Smooth muscle cell (in vitro differentiated cells): Measurements from ENCODE around the gene KRT35. TPM values are rescaled to one million over a fixed set of nuclear protein-coding genes. Genes with fewer than 3 reads are reported as not detected.
"Not testable (repeated sequence)": the region's sequence is repeated elsewhere in the genome, so short reads cannot be mapped to it uniquely, and the experiment has no call there.

Experiments used
- DNase-seq: peaks from one replicate; lab custom pipeline; 2025; ENCODE audit not compliant: unreplicated experiment; lab: John Stamatoyannopoulos, UW
- H2AFZ ChIP-seq: fragments of 200-600 bp; sonication (generic); 2 replicates; pipeline ENCODE4 v1.6.0; 2016; ENCODE audit warnings: antibody characterized with exemption, low read depth, mild to moderate bottlenecking
- H3F3A ChIP-seq: fragments of 200-600 bp; sonication (generic); 2 replicates; pipeline ENCODE4 v1.6.0; 2017; ENCODE audit warnings: antibody characterized with exemption, low read depth
- H3K27ac ChIP-seq: fragments of 200-600 bp; sonication (generic); 2 replicates; pipeline ENCODE4 v1.5.1; 2016; ENCODE audit warnings: low read depth, mild to moderate bottlenecking
- H3K27me3 ChIP-seq: fragments of 200-600 bp; sonication (generic); 2 replicates; pipeline ENCODE4 v1.6.1; 2016; ENCODE audit warnings: low read depth, mild to moderate bottlenecking
- H3K36me3 ChIP-seq: fragments of 200-600 bp; sonication (generic); 2 replicates; pipeline ENCODE4 v1.5.1; 2016; ENCODE audit warnings: low read depth
- H3K4me1 ChIP-seq: fragments of 200-600 bp; sonication (generic); 2 replicates; pipeline ENCODE4 v1.5.1; 2016; ENCODE audit warnings: low read depth
- H3K4me2 ChIP-seq: fragments of 200-600 bp; sonication (generic); 2 replicates; pipeline ENCODE4 v1.6.0; 2016; ENCODE audit warnings: mild to moderate bottlenecking
- H3K4me3 ChIP-seq: fragments of 200-600 bp; sonication (generic); 2 replicates; pipeline ENCODE4 v1.5.1; 2016; ENCODE audit warnings: mild to moderate bottlenecking
- H3K79me2 ChIP-seq: fragments of 200-600 bp; sonication (generic); 2 replicates; pipeline ENCODE4 v1.6.0; 2016; ENCODE audit warnings: low read depth, mild to moderate bottlenecking
- H3K9ac ChIP-seq: fragments of 200-600 bp; sonication (generic); 2 replicates; pipeline ENCODE4 v1.6.0; 2016; ENCODE audit warnings: low read depth
- H3K9me3 ChIP-seq: fragments of 200-600 bp; sonication (generic); replicated peaks from 2 replicates; pipeline ENCODE4 v1.5.1; 2016; ENCODE audit warnings: low read depth
- H4K20me1 ChIP-seq: fragments of 200-600 bp; sonication (generic); 2 replicates; pipeline ENCODE4 v1.6.0; 2016; ENCODE audit warnings: low read depth
- WGBS: methylation state at CpG from one replicate; pipeline ENCODE4 v1.1.7; 2016; ENCODE audit warnings: low lambda C conversion rate; 5-methylcytosine and 5-hydroxymethylcytosine counted together
- microRNA-seq: library from miRNA; unstranded; fragments of <30 nt; microRNA quantifications from one replicate; pipeline ENCODE4, GENCODE V29; 2016; ENCODE audit warnings: borderline number of aligned reads
- polyA plus RNA-seq: library from polyadenylated mRNA; unstranded; fragments of >200 nt; fragmentation: Nextera tagmentation; extraction: Ambion mirVana; gene quantifications from 2 replicates; pipeline ENCODE4 v1.2.1, GENCODE V29; 2016
- small RNA-seq: library from RNA; depleted of rRNA; stranded (forward); fragments of <200 nt; gene quantifications from one replicate; pipeline ENCODE3, GENCODE V24; 2014
- total RNA-seq: library from RNA; depleted of rRNA; stranded (reverse); fragments of >200 nt; gene quantifications from 2 replicates; pipeline ENCODE4 v1.2.3, GENCODE V29; 2014
- TF ChIP-seq, protein P1 (sequence below): fragments of 200-600 bp; sonication (generic); IDR thresholded peaks from 2 replicates; pipeline ENCODE4 v1.5.1; 2017; ENCODE audit warnings: borderline replicate concordance, mild to moderate bottlenecking, antibody characterized with exemption; ENCODE audit not compliant: insufficient read depth, poor library complexity, severe bottlenecking

KRT35 gene
- total and polyA plus RNA-seq, 2 experiments from 2014 or later, result not detected

- Histone ChIP-seq H3K9ac (no peak overlapping the region), H3K27ac (no peak overlapping the region), H3K79me2 (no peaks in the 10 kb centered on the region), H3K4me2 (no peak overlapping the region), H3F3A (no peaks in the 10 kb centered on the region), H3K9me3 (no peaks in the 10 kb centered on the region), H3K4me3 (no peak overlapping the region), H3K27me3 (no peaks in the 10 kb centered on the region), H4K20me1 (no peaks in the 10 kb centered on the region), H3K4me1 (no peaks in the 10 kb centered on the region), H2AFZ (no peak overlapping the region), H3K36me3 (no peaks in the 10 kb centered on the region)
- DNase-seq, result no peak
- WGBS, result 63% methylated on average over 4 of the region's 4 CpGs
- TF ChIP-seq, protein P1, sequence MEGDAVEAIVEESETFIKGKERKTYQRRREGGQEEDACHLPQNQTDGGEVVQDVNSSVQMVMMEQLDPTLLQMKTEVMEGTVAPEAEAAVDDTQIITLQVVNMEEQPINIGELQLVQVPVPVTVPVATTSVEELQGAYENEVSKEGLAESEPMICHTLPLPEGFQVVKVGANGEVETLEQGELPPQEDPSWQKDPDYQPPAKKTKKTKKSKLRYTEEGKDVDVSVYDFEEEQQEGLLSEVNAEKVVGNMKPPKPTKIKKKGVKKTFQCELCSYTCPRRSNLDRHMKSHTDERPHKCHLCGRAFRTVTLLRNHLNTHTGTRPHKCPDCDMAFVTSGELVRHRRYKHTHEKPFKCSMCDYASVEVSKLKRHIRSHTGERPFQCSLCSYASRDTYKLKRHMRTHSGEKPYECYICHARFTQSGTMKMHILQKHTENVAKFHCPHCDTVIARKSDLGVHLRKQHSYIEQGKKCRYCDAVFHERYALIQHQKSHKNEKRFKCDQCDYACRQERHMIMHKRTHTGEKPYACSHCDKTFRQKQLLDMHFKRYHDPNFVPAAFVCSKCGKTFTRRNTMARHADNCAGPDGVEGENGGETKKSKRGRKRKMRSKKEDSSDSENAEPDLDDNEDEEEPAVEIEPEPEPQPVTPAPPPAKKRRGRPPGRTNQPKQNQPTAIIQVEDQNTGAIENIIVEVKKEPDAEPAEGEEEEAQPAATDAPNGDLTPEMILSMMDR, result no peak
These were observed 47.4 kb downstream of the KRT35 start for GRCh38 chr17:41433586-41433985.

GRCh38 chr17:41430376-41430775 is 50.6 kb downstream of the KRT35 start:
- H3K4me1 ChIP-seq, result not testable (repeated sequence)

DNA sequence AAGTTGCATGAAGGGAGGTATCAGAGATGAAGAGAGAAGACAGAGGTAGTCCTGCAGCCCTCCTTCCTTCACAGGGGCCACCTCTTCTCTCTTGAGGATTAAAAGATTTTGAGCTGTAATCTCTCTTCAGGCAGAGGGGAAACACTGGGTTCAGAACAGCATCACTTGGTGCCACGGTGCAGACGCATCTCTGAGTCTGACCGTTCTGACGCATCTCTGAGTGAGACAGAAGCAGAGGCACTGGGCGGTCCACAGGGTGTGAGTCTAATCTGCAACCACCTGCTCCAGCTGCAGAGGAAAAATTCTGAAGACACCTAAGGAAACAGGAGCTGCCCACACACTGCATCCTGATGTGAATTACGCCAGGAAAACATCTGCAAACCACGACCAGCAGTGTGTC is 51.3 kb downstream of the KRT35 start:
- WGBS, result 85% methylated on average over 7 of the region's 7 CpGs
- H3K9me3 ChIP-seq, result no peaks in the 10 kb centered on the region
- H3K27me3 ChIP-seq, result no peaks in the 10 kb centered on the region
- H3K9ac ChIP-seq, result no peak overlapping the region
- no peaks in the 10 kb centered on the region for H4K20me1 ChIP-seq
- no peak overlapping the region for H3K4me3 ChIP-seq
- H3K27ac ChIP-seq, result no peak overlapping the region
- H3K4me1 ChIP-seq, result no peaks in the 10 kb centered on the region
- H3K79me2 ChIP-seq, result no peaks in the 10 kb centered on the region
- H2AFZ ChIP-seq, result no peak overlapping the region
- TF ChIP-seq, protein P1, result no peak
- no peaks in the 10 kb centered on the region for H3K36me3 ChIP-seq
- H3F3A ChIP-seq, result no peaks in the 10 kb centered on the region
- DNase-seq, result no peak
- no peak overlapping the region for H3K4me2 ChIP-seq

More at GRCh38 chr17:41430376-41430775, 50.6 kb downstream of the KRT35 start:
- H3F3A ChIP-seq, H4K20me1 ChIP-seq, DNase-seq, H3K9ac ChIP-seq, H3K4me3 ChIP-seq, H3K4me2 ChIP-seq, H3K27me3 ChIP-seq, H2AFZ ChIP-seq, H3K79me2 ChIP-seq, H3K9me3 ChIP-seq, H3K27ac ChIP-seq, H3K36me3 ChIP-seq: not testable (repeated sequence)
- WGBS, result 96% methylated on average over 9 of the region's 9 CpGs

GRCh38 chr17:41428591-41429291 is 52.2 kb downstream of the KRT35 start:
- no peaks in the 10 kb centered on the region for H3K79me2 ChIP-seq
- H3K27ac ChIP-seq, result no peak overlapping the region
- no peak overlapping the region for H3K4me3 ChIP-seq
- 45% methylated on average over 4 of the region's 4 CpGs for WGBS
- H3K9ac ChIP-seq, result no peak overlapping the region
- no peak overlapping the region for H2AFZ ChIP-seq
- TF ChIP-seq, protein P1, result no peak
- DNase-seq, result no peak
- no peaks in the 10 kb centered on the region for H4K20me1 ChIP-seq
- no peaks in the 10 kb centered on the region for H3F3A ChIP-seq
- H3K27me3 ChIP-seq, result no peaks in the 10 kb centered on the region
- H3K4me1 ChIP-seq, result no peaks in the 10 kb centered on the region
- no peaks in the 10 kb centered on the region for H3K9me3 ChIP-seq
- H3K4me2 ChIP-seq, result no peak overlapping the region
- no peaks in the 10 kb centered on the region for H3K36me3 ChIP-seq

Small RNA genes lying within 50 kb of the gene (microRNA-seq; reads per million reads assigned to microRNA genes)
- gene MIR6510, result not detected

Small RNA genes lying within 50 kb of the gene (small RNA-seq; reads per million reads assigned to genes)
- gene RNU2-32P, result 0.11 reads per million

Other genes starting within 250 kb of the KRT35 start
- gene KRTAP9-3, start 248.7 kb downstream of the KRT35 start, total RNA-seq, result not detected in 2 replicates
- gene KRTAP9-3, start 248.7 kb downstream of the KRT35 start, polyA plus RNA-seq, result not detected in 2 replicates
- gene KRTAP9-8, start 243.2 kb downstream of the KRT35 start, total RNA-seq, result not detected in 2 replicates
- not detected in 2 replicates for gene KRTAP9-8, start 243.2 kb downstream of the KRT35 start, polyA plus RNA-seq
- gene KRTAP9-4, start 231.5 kb downstream of the KRT35 start, total RNA-seq, result not detected in 2 replicates
- not detected in 2 replicates for gene KRTAP9-4, start 231.5 kb downstream of the KRT35 start, polyA plus RNA-seq
- not detected in 2 replicates for gene KRTAP9-9, start 225.8 kb downstream of the KRT35 start, total RNA-seq
- gene KRTAP9-9, start 225.8 kb downstream of the KRT35 start, polyA plus RNA-seq, result not detected in 2 replicates
- not detected in 2 replicates for gene KRTAP9-6, start 215.8 kb downstream of the KRT35 start, total RNA-seq
- not detected in 2 replicates for gene KRTAP9-6, start 215.8 kb downstream of the KRT35 start, polyA plus RNA-seq
- gene KRTAP9-7, start 205.5 kb downstream of the KRT35 start, total RNA-seq, result not detected in 2 replicates
- gene KRTAP9-7, start 205.5 kb downstream of the KRT35 start, polyA plus RNA-seq, result not detected in 2 replicates
- gene KRTAP29-1, start 178.3 kb downstream of the KRT35 start, total RNA-seq, result not detected in 2 replicates
- not detected in 2 replicates for gene KRTAP29-1, start 178.3 kb downstream of the KRT35 start, polyA plus RNA-seq
- gene KRTAP16-1, start 171.8 kb downstream of the KRT35 start, total RNA-seq, result not detected in 2 replicates
- gene KRTAP16-1, start 171.8 kb downstream of the KRT35 start, polyA plus RNA-seq, result not detected in 2 replicates
- not detected in 2 replicates for gene KRTAP17-1, start 165.4 kb downstream of the KRT35 start, total RNA-seq
- not detected in 2 replicates for gene KRTAP17-1, start 165.4 kb downstream of the KRT35 start, polyA plus RNA-seq
- gene KRT33A, start 130.3 kb downstream of the KRT35 start, total RNA-seq, result 0.09 TPM in 1 of 2 replicates, not detected in the other
- gene KRT33A, start 130.3 kb downstream of the KRT35 start, polyA plus RNA-seq, result not detected in 2 replicates
- 2.3 and 2.7 TPM in 2 replicates for gene KRT33B, start 111.3 kb downstream of the KRT35 start, total RNA-seq
- 1.1 and 1.8 TPM in 2 replicates for gene KRT33B, start 111.3 kb downstream of the KRT35 start, polyA plus RNA-seq
- gene KRT34, start 98.8 kb downstream of the KRT35 start, total RNA-seq, result 18.6 and 23.1 TPM in 2 replicates
- 5.3 and 8.5 TPM in 2 replicates for gene KRT34, start 98.8 kb downstream of the KRT35 start, polyA plus RNA-seq
- not detected in 2 replicates for gene KRT31, start 83.5 kb downstream of the KRT35 start, total RNA-seq
- gene KRT31, start 83.5 kb downstream of the KRT35 start, polyA plus RNA-seq, result not detected in 2 replicates
- gene KRT37, start 56.6 kb downstream of the KRT35 start, total RNA-seq, result 0.18 and 0.40 TPM in 2 replicates
- gene KRT37, start 56.6 kb downstream of the KRT35 start, polyA plus RNA-seq, result not detected in 2 replicates
- not detected in 2 replicates for gene KRT38, start 40.2 kb downstream of the KRT35 start, total RNA-seq
- gene KRT38, start 40.2 kb downstream of the KRT35 start, polyA plus RNA-seq, result not detected in 2 replicates
- not detected in 2 replicates for gene KRT32, start 13.8 kb downstream of the KRT35 start, total RNA-seq
- not detected in 2 replicates for gene KRT32, start 13.8 kb downstream of the KRT35 start, polyA plus RNA-seq
- 0.09 and 1.1 TPM in 2 replicates for gene KRT36, start 8.8 kb upstream of the KRT35 start, total RNA-seq
- not detected in 2 replicates for gene KRT36, start 8.8 kb upstream of the KRT35 start, polyA plus RNA-seq
- 3.7 and 5.2 TPM in 2 replicates for gene KRT13, start 24.5 kb upstream of the KRT35 start, total RNA-seq
- gene KRT13, start 24.5 kb upstream of the KRT35 start, polyA plus RNA-seq, result 1.7 and 3.8 TPM in 2 replicates
- gene KRT15, start 37.7 kb upstream of the KRT35 start, total RNA-seq, result 0.49 and 1.7 TPM in 2 replicates
- 0.93 and 1.3 TPM in 2 replicates for gene KRT15, start 37.7 kb upstream of the KRT35 start, polyA plus RNA-seq
- gene KRT19, start 47.2 kb upstream of the KRT35 start, total RNA-seq, result 539 and 722 TPM in 2 replicates
- 454 and 1,762 TPM in 2 replicates for gene KRT19, start 47.2 kb upstream of the KRT35 start, polyA plus RNA-seq
- 0.22 and 1.3 TPM in 2 replicates for gene KRT9, start 90.9 kb upstream of the KRT35 start, total RNA-seq
- not detected in 2 replicates for gene KRT9, start 90.9 kb upstream of the KRT35 start, polyA plus RNA-seq
- 235 and 348 TPM in 2 replicates for gene KRT14, start 105.7 kb upstream of the KRT35 start, total RNA-seq
- gene KRT14, start 105.7 kb upstream of the KRT35 start, polyA plus RNA-seq, result 193 and 492 TPM in 2 replicates
- gene KRT16, start 131.6 kb upstream of the KRT35 start, total RNA-seq, result 404 and 521 TPM in 2 replicates
- 304 and 399 TPM in 2 replicates for gene KRT16, start 131.6 kb upstream of the KRT35 start, polyA plus RNA-seq
- gene KRT17, start 143.4 kb upstream of the KRT35 start, total RNA-seq, result 1,301 and 1,591 TPM in 2 replicates
- 869 and 2,544 TPM in 2 replicates for gene KRT17, start 143.4 kb upstream of the KRT35 start, polyA plus RNA-seq
- 300 and 360 TPM in 2 replicates for gene EIF1, start 207.7 kb upstream of the KRT35 start, total RNA-seq
- gene EIF1, start 207.7 kb upstream of the KRT35 start, polyA plus RNA-seq, result 1,301 and 1,372 TPM in 2 replicates
- gene GAST, start 231.2 kb upstream of the KRT35 start, total RNA-seq, result not detected in 2 replicates
- gene GAST, start 231.2 kb upstream of the KRT35 start, polyA plus RNA-seq, result 1.2 TPM in 1 of 2 replicates, not detected in the other